HFFc6 (cell line): ENCODE measurements around the gene CPHXL. TPM values are rescaled to one million over a fixed set of nuclear protein-coding genes. Genes with fewer than 3 reads are reported as not detected.
A peak's percentile ranks its signal among the peaks of the same experiment; 100 is the strongest.

Source experiments
- DNase-seq: peaks from one replicate; pipeline ENCODE4 v3.0.0-alpha.2; 2018
- H3K27ac Mint-ChIP-seq: 2 replicates; pipeline ENCODE4 v1.8.0; 2020; ENCODE audit warnings: mild to moderate bottlenecking, mixed read lengths
- H3K27me3 Mint-ChIP-seq: 2 replicates; pipeline ENCODE4 v1.8.0; 2021; ENCODE audit warnings: mild to moderate bottlenecking, moderate library complexity, mixed read lengths; ENCODE audit not compliant: insufficient read depth
- H3K36me3 Mint-ChIP-seq: 2 replicates; pipeline ENCODE4 v1.8.0; 2021; ENCODE audit warnings: low read depth, mixed read lengths
- H3K4me1 Mint-ChIP-seq: 2 replicates; pipeline ENCODE4 v1.8.0; 2020; ENCODE audit warnings: low read depth, mixed read lengths
- H3K4me3 Mint-ChIP-seq: 2 replicates; pipeline ENCODE4 v1.8.0; 2020; ENCODE audit warnings: mild to moderate bottlenecking, moderate library complexity, mixed read lengths
- H3K9me3 Mint-ChIP-seq: 2 replicates; pipeline ENCODE4 v1.8.0; 2020; ENCODE audit warnings: mild to moderate bottlenecking, mixed read lengths
- total RNA-seq, 6 experiments: library from RNA; stranded (reverse); fragmentation: NEBNext Ultra II Directional; extraction: Animal tissue kit (Norgen Biotek cat#: 25700); gene quantifications; 2 replicates in 1 of 6; 3 replicates in 5 of 6; pipeline ENCODE4 v1.2.3, GENCODE V29; 2021
- TF ChIP-seq, protein P1 (sequence below): fragments of 200-600 bp; sonication (generic); IDR thresholded peaks from 2 replicates; pipeline ENCODE4 v1.5.0; 2021; ENCODE audit warnings: antibody characterized with exemption, mild to moderate bottlenecking

The CPHXL gene
- total RNA-seq, 6 experiments from 2014 or later, result not detected

GRCh38 chr16:75702242-75702641 lies 24.0 kb downstream of the CPHXL start:
- H3K27me3 Mint-ChIP-seq, result peaks cover 8% of the 10 kb centered on the region
- no peaks in the 10 kb centered on the region for H3K9me3 Mint-ChIP-seq
- peaks cover 24% of the 10 kb centered on the region for H3K4me1 Mint-ChIP-seq
- DNase-seq, result no peak
- H3K4me3 Mint-ChIP-seq, result no peak overlapping the region
- TF ChIP-seq, protein P1, sequence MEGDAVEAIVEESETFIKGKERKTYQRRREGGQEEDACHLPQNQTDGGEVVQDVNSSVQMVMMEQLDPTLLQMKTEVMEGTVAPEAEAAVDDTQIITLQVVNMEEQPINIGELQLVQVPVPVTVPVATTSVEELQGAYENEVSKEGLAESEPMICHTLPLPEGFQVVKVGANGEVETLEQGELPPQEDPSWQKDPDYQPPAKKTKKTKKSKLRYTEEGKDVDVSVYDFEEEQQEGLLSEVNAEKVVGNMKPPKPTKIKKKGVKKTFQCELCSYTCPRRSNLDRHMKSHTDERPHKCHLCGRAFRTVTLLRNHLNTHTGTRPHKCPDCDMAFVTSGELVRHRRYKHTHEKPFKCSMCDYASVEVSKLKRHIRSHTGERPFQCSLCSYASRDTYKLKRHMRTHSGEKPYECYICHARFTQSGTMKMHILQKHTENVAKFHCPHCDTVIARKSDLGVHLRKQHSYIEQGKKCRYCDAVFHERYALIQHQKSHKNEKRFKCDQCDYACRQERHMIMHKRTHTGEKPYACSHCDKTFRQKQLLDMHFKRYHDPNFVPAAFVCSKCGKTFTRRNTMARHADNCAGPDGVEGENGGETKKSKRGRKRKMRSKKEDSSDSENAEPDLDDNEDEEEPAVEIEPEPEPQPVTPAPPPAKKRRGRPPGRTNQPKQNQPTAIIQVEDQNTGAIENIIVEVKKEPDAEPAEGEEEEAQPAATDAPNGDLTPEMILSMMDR, result no peak
- no peaks in the 10 kb centered on the region for H3K36me3 Mint-ChIP-seq
- no peak overlapping the region for H3K27ac Mint-ChIP-seq

DNA sequence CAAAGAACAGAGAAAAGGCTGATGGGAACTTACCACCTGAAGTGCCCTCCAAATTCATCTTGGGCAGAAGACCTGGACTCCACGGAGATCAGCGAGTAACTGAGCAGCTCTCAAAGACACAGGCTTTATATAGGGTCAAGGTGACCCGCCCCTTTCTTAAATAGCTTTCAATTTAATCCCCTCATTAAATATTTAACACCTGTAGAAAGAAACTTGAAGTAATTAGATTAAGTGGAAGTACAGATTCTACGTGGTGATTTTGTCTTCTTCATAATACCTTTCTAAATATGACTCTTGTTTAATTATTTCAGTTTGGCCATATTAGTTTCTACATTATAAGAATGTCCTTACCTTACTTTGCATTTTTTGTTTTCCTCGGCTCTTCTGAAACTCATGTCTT lies 24.9 kb downstream of the CPHXL start, which contains the start of gene DUXB:
DUXB (minus strand) TSS at position 101 of the 400 bp plus-strand sequence; CDS start at position 58, 43 bp downstream.
- no peak within 1 kb of the TSS for H3K4me3 Mint-ChIP-seq
- no peaks in the 10 kb centered on the region for H3K9me3 Mint-ChIP-seq
- no peak for DNase-seq
- TF ChIP-seq, protein P1, result no peak
- no peaks in the 10 kb centered on the region for H3K36me3 Mint-ChIP-seq
- H3K4me1 Mint-ChIP-seq, result peaks cover 29% of the 10 kb centered on the region
- H3K27ac Mint-ChIP-seq, result no peak within 1 kb of the TSS
- peaks cover 8% of the 10 kb centered on the region for H3K27me3 Mint-ChIP-seq

- peaks cover 18% of the 10 kb centered on the region for H3K4me1 Mint-ChIP-seq
- no peak overlapping the region for H3K4me3 Mint-ChIP-seq
- H3K27me3 Mint-ChIP-seq, result no peaks in the 10 kb centered on the region; the same call in none of the 2 replicates
- DNase-seq, result no peak
- H3K9me3 Mint-ChIP-seq, result no peaks in the 10 kb centered on the region
- no peaks in the 10 kb centered on the region for H3K36me3 Mint-ChIP-seq
- TF ChIP-seq, protein P1, result no peak
- H3K27ac Mint-ChIP-seq, result no peak overlapping the region
These were observed 28.7 kb downstream of the CPHXL start for GRCh38 chr16:75697571-75697970.

GRCh38 chr16:75695708-75696107 lies 30.6 kb downstream of the CPHXL start:
- DNase-seq, result no peak
- Mint-ChIP-seq H3K27me3 (no peaks in the 10 kb centered on the region; the same call in none of the 2 replicates), H3K4me1 (peaks cover 9% of the 10 kb centered on the region), H3K27ac (no peak overlapping the region), H3K9me3 (no peaks in the 10 kb centered on the region), H3K4me3 (no peak overlapping the region), H3K36me3 (no peaks in the 10 kb centered on the region)
- TF ChIP-seq, protein P1, result peak; percentile 55

DNA sequence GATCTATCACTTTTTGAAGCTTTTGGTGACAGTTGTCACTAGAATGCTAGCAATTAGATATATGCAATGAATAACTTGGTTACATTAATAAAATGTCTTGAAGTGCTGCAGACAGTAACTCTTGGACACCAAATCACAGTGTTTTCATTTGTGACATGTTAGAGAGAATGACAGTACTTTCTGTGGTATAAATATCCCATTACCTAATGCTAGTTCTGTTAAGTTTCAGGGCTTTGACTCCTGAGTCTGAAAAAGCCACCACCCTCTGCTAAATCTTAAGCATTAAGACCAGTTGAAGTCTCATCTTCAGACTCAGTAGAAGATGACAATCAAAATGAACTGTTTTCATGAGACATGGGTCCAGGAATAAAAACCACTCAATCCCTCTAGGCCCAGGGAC lies 38.9 kb downstream of the CPHXL start:
- H3K9me3 Mint-ChIP-seq, result peaks cover 20% of the 10 kb centered on the region
- no peak overlapping the region for H3K4me3 Mint-ChIP-seq
- TF ChIP-seq, protein P1, result no peak
- H3K36me3 Mint-ChIP-seq, result peaks cover 9% of the 10 kb centered on the region
- no peaks in the 10 kb centered on the region; the same call in 1 of the 2 replicates for H3K27me3 Mint-ChIP-seq
- no peak for DNase-seq
- no peaks in the 10 kb centered on the region for H3K4me1 Mint-ChIP-seq
- H3K27ac Mint-ChIP-seq, result no peak overlapping the region

- no peaks in the 10 kb centered on the region; the same call in 1 of the 2 replicates for H3K27me3 Mint-ChIP-seq
- peaks cover 9% of the 10 kb centered on the region for H3K36me3 Mint-ChIP-seq
- H3K4me3 Mint-ChIP-seq, result no peak overlapping the region
- H3K9me3 Mint-ChIP-seq, result peaks cover 20% of the 10 kb centered on the region
- H3K4me1 Mint-ChIP-seq, result peaks cover 8% of the 10 kb centered on the region; the same call in 1 of the 2 replicates
- DNase-seq, result no peak
- TF ChIP-seq, protein P1, result no peak
- H3K27ac Mint-ChIP-seq, result no peak overlapping the region
These were observed 44.0 kb downstream of the CPHXL start for GRCh38 chr16:75682308-75682707.
